ENCODE measurements around the gene PMF1. TPM values are rescaled to one million over a fixed set of nuclear protein-coding genes. Genes with fewer than 3 reads are reported as not detected.

Gene PMF1
- total RNA-seq, 1 experiment from 2014 or later: 50.2 TPM

GRCh38 chr1:156228501-156228900, 15.7 kb downstream of the PMF1 start:
- H3F3A ChIP-seq (ENCODE audit: insufficient read depth, low read depth): peaks cover 11% of the 10 kb centered on the region
- no peaks in the 10 kb centered on the region for H3K27me3 ChIP-seq (ENCODE audit: insufficient read depth, low read depth)
- no peaks in the 10 kb centered on the region for H3K9me3 ChIP-seq (ENCODE audit: insufficient read depth, low read depth)
- no peak overlapping the region for H3K4me3 ChIP-seq
- H3K4me1 ChIP-seq (replicated peaks; ENCODE audit: insufficient read depth): 0 out of 2 replicates have a peak, but pooled peaks cover 5% of the 10 kb centered on the region
- BruUV-seq (replicated peaks): no TSS peak
- H3K27ac ChIP-seq: no peak overlapping the region
- H3K4me2 ChIP-seq: no peak overlapping the region
- ChIA-PET CTCF (no interaction called here), POLR2A (ENCODE audit: unreplicated experiment) (no interaction called here)
- H3K79me2 ChIP-seq (ENCODE audit: low read depth): no peaks in the 10 kb centered on the region
- no peaks in the 10 kb centered on the region for H4K20me1 ChIP-seq (ENCODE audit: insufficient read depth)
- no peak for TF ChIP-seq EZH2 (IDR thresholded peaks at IDR 0.05; ENCODE audit: low read depth)
- TF ChIP-seq CTCF (conservative IDR thresholded peaks at IDR 0.05): no peak
- H3K36me3 ChIP-seq (ENCODE audit: low read depth): 0 out of 2 replicates have a peak, but pooled peaks cover 8% of the 10 kb centered on the region
- intact Hi-C loops (cut with micrococcal nuclease; ENCODE audit: unreplicated experiment): loop anchor here (5.0 kb wide), 2 partner anchors 219 to 226 kb away; no protein-coding TSS in a partner anchor
- H3K9me2 ChIP-seq (ENCODE audit: insufficient read depth): no peaks in the 10 kb centered on the region
- no peak for DNase-seq
- no peak overlapping the region for H2AFZ ChIP-seq

- no TSS peak for BruUV-seq (replicated peaks)
These were observed 17.1 kb downstream of the PMF1 start for GRCh38 chr1:156229809-156230472.

GRCh38 chr1:156230473-156230837, 17.6 kb downstream of the PMF1 start:
- Histone ChIP-seq H3K27ac (no peak overlapping the region), H3K9me3 (ENCODE audit: insufficient read depth, low read depth) (no peaks in the 10 kb centered on the region), H3K36me3 (ENCODE audit: low read depth) (no peaks in the 10 kb centered on the region), H3K4me2 (no peak overlapping the region), H3F3A (ENCODE audit: insufficient read depth, low read depth) (0 out of 2 replicates have a peak, but pooled peaks cover 5% of the 10 kb centered on the region), H4K20me1 (ENCODE audit: insufficient read depth) (no peaks in the 10 kb centered on the region), H3K4me1 (replicated peaks; ENCODE audit: insufficient read depth) (no peaks in the 10 kb centered on the region), H2AFZ (no peak overlapping the region), H3K4me3 (no peak overlapping the region), H3K27me3 (ENCODE audit: insufficient read depth, low read depth) (no peaks in the 10 kb centered on the region), H3K79me2 (ENCODE audit: low read depth) (no peaks in the 10 kb centered on the region), H3K9me2 (ENCODE audit: insufficient read depth) (no peaks in the 10 kb centered on the region)
- CTCF ChIA-PET: interaction anchor here (0.6 kb wide), 1 partner anchor 11 kb away, joined by 6 read pairs; no protein-coding TSS in a partner anchor
- POLR2A ChIA-PET (ENCODE audit: unreplicated experiment): no interaction called here
- BruUV-seq (replicated peaks): no TSS peak
- DNase-seq: no peak
- intact Hi-C loops (cut with micrococcal nuclease; ENCODE audit: unreplicated experiment): no loop called here
- TF ChIP-seq EZH2 (IDR thresholded peaks at IDR 0.05; ENCODE audit: low read depth): no peak
- no peak for TF ChIP-seq CTCF (conservative IDR thresholded peaks at IDR 0.05)

More at GRCh38 chr1:156229809-156230472, 17.1 kb downstream of the PMF1 start:
- no peak overlapping the region for H3K4me2 ChIP-seq
- intact Hi-C loops (cut with micrococcal nuclease; ENCODE audit: unreplicated experiment): loop anchor here (5.0 kb wide), 2 partner anchors 217 to 228 kb away; no protein-coding TSS in a partner anchor
- H2AFZ ChIP-seq: no peak overlapping the region
- H3K27ac ChIP-seq: no peak overlapping the region
- TF ChIP-seq CTCF (conservative IDR thresholded peaks at IDR 0.05) (no peak), EZH2 (IDR thresholded peaks at IDR 0.05; ENCODE audit: low read depth) (no peak)
- DNase-seq: no peak
- H3K9me2 ChIP-seq (ENCODE audit: insufficient read depth): no peaks in the 10 kb centered on the region
- no peaks in the 10 kb centered on the region for H3K79me2 ChIP-seq (ENCODE audit: low read depth)
- no peaks in the 10 kb centered on the region for H4K20me1 ChIP-seq (ENCODE audit: insufficient read depth)
- no peak overlapping the region for H3K4me3 ChIP-seq
- ChIA-PET POLR2A (ENCODE audit: unreplicated experiment) (interaction anchor here (0.7 kb wide), 1 partner anchor 147 kb away, joined by 3 read pairs; no protein-coding TSS in a partner anchor), CTCF (interaction anchor here (0.6 kb wide), 1 partner anchor 169 kb away, joined by 3 read pairs; the partner anchor contains the start of gene RAB25)
- no peaks in the 10 kb centered on the region for H3K36me3 ChIP-seq (ENCODE audit: low read depth)
- H3K9me3 ChIP-seq (ENCODE audit: insufficient read depth, low read depth): no peaks in the 10 kb centered on the region
- no peaks in the 10 kb centered on the region for H3K27me3 ChIP-seq (ENCODE audit: insufficient read depth, low read depth)
- H3K4me1 ChIP-seq (replicated peaks; ENCODE audit: insufficient read depth): 0 out of 2 replicates have a peak, but pooled peaks cover 3% of the 10 kb centered on the region
- peaks cover 8% of the 10 kb centered on the region for H3F3A ChIP-seq (ENCODE audit: insufficient read depth, low read depth)
